ENCODE measurements around the gene ATP11C. TPM values are rescaled to one million over a fixed set of nuclear protein-coding genes. Genes with fewer than 3 reads are reported as not detected.

ATP11C gene
- total RNA-seq, 1 donor from 2014 or later, result 48.5 TPM

DNA sequence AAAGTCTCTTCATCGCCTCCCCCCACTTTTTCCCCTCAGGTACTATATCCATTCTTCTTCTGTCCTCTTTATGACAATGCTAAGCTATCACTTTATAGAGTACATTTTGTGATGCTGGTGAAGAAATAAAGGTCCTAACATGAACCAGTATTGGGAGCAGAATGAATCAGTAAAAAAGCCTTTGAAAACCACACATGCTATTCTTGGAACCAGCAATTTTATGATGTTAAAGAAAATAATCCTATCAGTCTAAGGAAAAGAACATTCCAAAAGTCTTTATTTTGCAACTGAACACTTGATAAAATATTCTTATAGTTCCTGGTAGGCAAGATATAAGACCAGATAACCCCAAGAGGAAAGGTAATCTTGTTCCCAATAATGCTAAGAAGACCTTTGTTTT lies 117.1 kb downstream of the ATP11C start:
- Mint-ChIP-seq H3K36me3 (ENCODE audit: low read depth, unreplicated experiment) (no peaks in the 10 kb centered on the region), H3K27ac (ENCODE audit: unreplicated experiment) (no peak overlapping the region), H3K4me3 (ENCODE audit: unreplicated experiment) (no peak overlapping the region), H3K27me3 (ENCODE audit: unreplicated experiment) (no peaks in the 10 kb centered on the region), H3K4me1 (ENCODE audit: unreplicated experiment) (peaks cover 22% of the 10 kb centered on the region), H3K9me3 (ENCODE audit: unreplicated experiment) (no peaks in the 10 kb centered on the region)
- DNase-seq (ENCODE audit: low spot score), result no peak
- TF ChIP-seq, protein P1, sequence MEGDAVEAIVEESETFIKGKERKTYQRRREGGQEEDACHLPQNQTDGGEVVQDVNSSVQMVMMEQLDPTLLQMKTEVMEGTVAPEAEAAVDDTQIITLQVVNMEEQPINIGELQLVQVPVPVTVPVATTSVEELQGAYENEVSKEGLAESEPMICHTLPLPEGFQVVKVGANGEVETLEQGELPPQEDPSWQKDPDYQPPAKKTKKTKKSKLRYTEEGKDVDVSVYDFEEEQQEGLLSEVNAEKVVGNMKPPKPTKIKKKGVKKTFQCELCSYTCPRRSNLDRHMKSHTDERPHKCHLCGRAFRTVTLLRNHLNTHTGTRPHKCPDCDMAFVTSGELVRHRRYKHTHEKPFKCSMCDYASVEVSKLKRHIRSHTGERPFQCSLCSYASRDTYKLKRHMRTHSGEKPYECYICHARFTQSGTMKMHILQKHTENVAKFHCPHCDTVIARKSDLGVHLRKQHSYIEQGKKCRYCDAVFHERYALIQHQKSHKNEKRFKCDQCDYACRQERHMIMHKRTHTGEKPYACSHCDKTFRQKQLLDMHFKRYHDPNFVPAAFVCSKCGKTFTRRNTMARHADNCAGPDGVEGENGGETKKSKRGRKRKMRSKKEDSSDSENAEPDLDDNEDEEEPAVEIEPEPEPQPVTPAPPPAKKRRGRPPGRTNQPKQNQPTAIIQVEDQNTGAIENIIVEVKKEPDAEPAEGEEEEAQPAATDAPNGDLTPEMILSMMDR (IDR thresholded peaks at IDR 0.05; ENCODE audit: unreplicated experiment), result no peak

- Mint-ChIP-seq H3K9me3 (ENCODE audit: unreplicated experiment) (no peaks in the 10 kb centered on the region), H3K27ac (ENCODE audit: unreplicated experiment) (no peak overlapping the region), H3K36me3 (ENCODE audit: low read depth, unreplicated experiment) (peaks cover 3% of the 10 kb centered on the region), H3K27me3 (ENCODE audit: unreplicated experiment) (no peaks in the 10 kb centered on the region), H3K4me3 (ENCODE audit: unreplicated experiment) (no peak overlapping the region), H3K4me1 (ENCODE audit: unreplicated experiment) (peaks cover 13% of the 10 kb centered on the region)
- TF ChIP-seq, protein P1 (IDR thresholded peaks at IDR 0.05; ENCODE audit: unreplicated experiment), result no peak
- no peak for DNase-seq (ENCODE audit: low spot score)
Measured at GRCh38 chrX:139811942-139812629, 120.8 kb downstream of the ATP11C start.

GRCh38 chrX:139804482-139804881 lies 128.4 kb downstream of the ATP11C start:
- Mint-ChIP-seq H3K4me1 (ENCODE audit: unreplicated experiment) (peaks cover 2% of the 10 kb centered on the region), H3K9me3 (ENCODE audit: unreplicated experiment) (no peaks in the 10 kb centered on the region), H3K4me3 (ENCODE audit: unreplicated experiment) (no peak overlapping the region), H3K27me3 (ENCODE audit: unreplicated experiment) (peaks cover 2% of the 10 kb centered on the region), H3K27ac (ENCODE audit: unreplicated experiment) (no peak overlapping the region), H3K36me3 (ENCODE audit: low read depth, unreplicated experiment) (peaks cover 11% of the 10 kb centered on the region)
- no peak for DNase-seq (ENCODE audit: low spot score)
- TF ChIP-seq, protein P1 (IDR thresholded peaks at IDR 0.05; ENCODE audit: unreplicated experiment), result no peak

GRCh38 chrX:139803224-139803623 lies 129.6 kb downstream of the ATP11C start:
- no peak overlapping the region for H3K4me3 Mint-ChIP-seq (ENCODE audit: unreplicated experiment)
- TF ChIP-seq, protein P1 (IDR thresholded peaks at IDR 0.05; ENCODE audit: unreplicated experiment), result no peak
- peaks cover 2% of the 10 kb centered on the region for H3K27me3 Mint-ChIP-seq (ENCODE audit: unreplicated experiment)
- DNase-seq (ENCODE audit: low spot score), result no peak
- H3K4me1 Mint-ChIP-seq (ENCODE audit: unreplicated experiment), result peaks cover 2% of the 10 kb centered on the region
- no peaks in the 10 kb centered on the region for H3K9me3 Mint-ChIP-seq (ENCODE audit: unreplicated experiment)
- peaks cover 8% of the 10 kb centered on the region for H3K36me3 Mint-ChIP-seq (ENCODE audit: low read depth, unreplicated experiment)
- H3K27ac Mint-ChIP-seq (ENCODE audit: unreplicated experiment), result no peak overlapping the region

DNA sequence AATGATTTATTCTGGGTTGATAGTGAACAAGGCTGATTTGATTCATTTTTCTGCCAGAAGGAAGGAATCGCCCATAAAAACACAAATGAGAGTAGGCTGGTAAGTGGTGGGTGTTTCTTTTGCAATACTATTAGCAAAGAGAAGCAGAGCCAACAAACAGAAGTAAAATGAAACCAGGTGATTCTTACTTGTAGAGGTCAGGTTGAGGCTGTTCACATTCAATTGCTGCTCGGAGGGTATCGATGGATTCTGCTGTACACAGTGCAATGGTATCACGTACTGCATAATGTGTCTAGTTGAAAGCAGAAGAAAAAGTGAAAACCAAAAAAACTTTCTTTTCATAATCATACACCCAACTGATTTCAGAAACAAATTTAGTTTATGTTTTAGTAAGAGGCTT lies 130.8 kb downstream of the ATP11C start:
- no peak for DNase-seq (ENCODE audit: low spot score)
- Mint-ChIP-seq H3K27me3 (ENCODE audit: unreplicated experiment) (peaks cover 2% of the 10 kb centered on the region), H3K36me3 (ENCODE audit: low read depth, unreplicated experiment) (peaks cover 8% of the 10 kb centered on the region), H3K27ac (ENCODE audit: unreplicated experiment) (no peak overlapping the region), H3K9me3 (ENCODE audit: unreplicated experiment) (no peaks in the 10 kb centered on the region), H3K4me3 (ENCODE audit: unreplicated experiment) (no peak overlapping the region), H3K4me1 (ENCODE audit: unreplicated experiment) (peaks cover 2% of the 10 kb centered on the region)
- TF ChIP-seq, protein P1 (IDR thresholded peaks at IDR 0.05; ENCODE audit: unreplicated experiment), result no peak
